ENCODE data around the gene ZNF366.

DNA sequence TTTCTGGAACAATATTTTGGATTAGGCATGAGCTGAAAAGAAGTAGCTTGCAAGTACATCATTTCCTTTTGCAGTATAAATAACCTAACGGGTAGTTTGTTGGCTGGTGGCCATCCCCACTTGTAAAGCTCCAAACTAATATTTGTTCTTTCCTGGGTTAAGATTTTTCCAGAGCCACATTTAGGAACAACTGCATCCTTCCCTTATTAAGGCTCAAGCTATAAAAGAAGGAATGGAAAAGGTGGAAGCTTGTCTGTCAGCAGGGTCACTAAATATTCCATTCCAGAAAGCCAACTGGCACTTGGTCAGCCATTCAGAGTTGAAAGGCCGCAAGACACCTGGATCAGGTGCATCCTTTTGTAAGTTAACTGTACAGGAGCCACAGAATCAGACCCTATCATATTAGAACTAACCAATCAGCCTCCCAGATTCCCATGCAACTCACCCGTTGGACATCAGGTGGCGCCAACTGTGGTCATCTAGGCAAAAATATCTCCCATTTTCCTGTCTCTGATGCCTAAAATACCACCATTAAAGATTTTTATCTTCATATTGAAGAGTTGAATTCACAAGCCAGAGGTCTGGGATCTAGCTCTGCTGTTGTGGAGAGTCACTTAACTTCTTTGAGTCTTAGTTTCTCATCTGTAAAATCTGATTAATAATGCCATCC lies 104.1 kb downstream of the ZNF366 start:
- TF ChIP-seq, protein P1, sequence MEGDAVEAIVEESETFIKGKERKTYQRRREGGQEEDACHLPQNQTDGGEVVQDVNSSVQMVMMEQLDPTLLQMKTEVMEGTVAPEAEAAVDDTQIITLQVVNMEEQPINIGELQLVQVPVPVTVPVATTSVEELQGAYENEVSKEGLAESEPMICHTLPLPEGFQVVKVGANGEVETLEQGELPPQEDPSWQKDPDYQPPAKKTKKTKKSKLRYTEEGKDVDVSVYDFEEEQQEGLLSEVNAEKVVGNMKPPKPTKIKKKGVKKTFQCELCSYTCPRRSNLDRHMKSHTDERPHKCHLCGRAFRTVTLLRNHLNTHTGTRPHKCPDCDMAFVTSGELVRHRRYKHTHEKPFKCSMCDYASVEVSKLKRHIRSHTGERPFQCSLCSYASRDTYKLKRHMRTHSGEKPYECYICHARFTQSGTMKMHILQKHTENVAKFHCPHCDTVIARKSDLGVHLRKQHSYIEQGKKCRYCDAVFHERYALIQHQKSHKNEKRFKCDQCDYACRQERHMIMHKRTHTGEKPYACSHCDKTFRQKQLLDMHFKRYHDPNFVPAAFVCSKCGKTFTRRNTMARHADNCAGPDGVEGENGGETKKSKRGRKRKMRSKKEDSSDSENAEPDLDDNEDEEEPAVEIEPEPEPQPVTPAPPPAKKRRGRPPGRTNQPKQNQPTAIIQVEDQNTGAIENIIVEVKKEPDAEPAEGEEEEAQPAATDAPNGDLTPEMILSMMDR (IDR thresholded peaks at IDR 0.05): no peak
- TF ChIP-seq POLR2A (IDR thresholded peaks at IDR 0.05): no peak
- TF ChIP-seq EP300 (IDR thresholded peaks at IDR 0.05): no peak

All from suprapubic skin (tissue), 3 donors.